Mesothelial cell of epicardium (in vitro differentiated cells): ENCODE data around the gene ARHGEF40. TPM values are rescaled to one million over a fixed set of nuclear protein-coding genes. Genes with fewer than 3 reads are reported as not detected.

ENCODE experiments used
- DNase-seq, 2 experiments: peaks; one replicate each; pipeline ENCODE4 v3.0.0; 2021; ENCODE audit warnings: low spot score in 2 of 2; ENCODE audit not compliant: unreplicated experiment in 2 of 2
- H3K27ac Mint-ChIP-seq: 2 replicates; pipeline ENCODE4 v1.8.0; 2021; ENCODE audit warnings: mixed read lengths
- H3K27me3 Mint-ChIP-seq: 2 replicates; pipeline ENCODE4 v1.8.0; 2021; ENCODE audit warnings: low read depth, mixed read lengths
- H3K36me3 Mint-ChIP-seq: 2 replicates; pipeline ENCODE4 v1.8.0; 2021; ENCODE audit warnings: mixed read lengths
- H3K4me1 Mint-ChIP-seq: 2 replicates; pipeline ENCODE4 v1.8.0; 2021; ENCODE audit warnings: mixed read lengths
- H3K4me3 Mint-ChIP-seq: 2 replicates; pipeline ENCODE4 v1.8.0; 2021; ENCODE audit warnings: mild to moderate bottlenecking, moderate library complexity, mixed read lengths
- H3K9me3 Mint-ChIP-seq: 2 replicates; pipeline ENCODE4 v1.8.0; 2021; ENCODE audit warnings: mixed read lengths
- CTCF ChIP-seq: fragments of 200-600 bp; sonication (generic); IDR thresholded peaks from one replicate; pipeline ENCODE4 v1.5.0; 2021; ENCODE audit warnings: antibody characterized with exemption; ENCODE audit not compliant: unreplicated experiment
- total RNA-seq: library from RNA; stranded (reverse); gene quantifications from 3 replicates; pipeline ENCODE4 v1.2.1, GENCODE V29; 2021

ARHGEF40 gene
- total RNA-seq, 1 donor from 2014 or later = 96.2 TPM

- no peak for DNase-seq
- Mint-ChIP-seq H3K27me3 (peaks cover 7% of the 10 kb centered on the region), H3K4me1 (peaks cover 31% of the 10 kb centered on the region), H3K4me3 (peak overlapping the region; percentile 87), H3K36me3 (peaks cover 26% of the 10 kb centered on the region), H3K9me3 (no peaks in the 10 kb centered on the region), H3K27ac (peak overlapping the region; percentile 93)
- TF ChIP-seq CTCF = no peak
Measured at GRCh38 chr14:21072781-21073339, 2.8 kb downstream of the ARHGEF40 start.

- DNase-seq = no peak
- no peak for TF ChIP-seq CTCF
- no peak overlapping the region for H3K4me3 Mint-ChIP-seq
- no peaks in the 10 kb centered on the region for H3K9me3 Mint-ChIP-seq
- peaks cover 26% of the 10 kb centered on the region for H3K36me3 Mint-ChIP-seq
- H3K4me1 Mint-ChIP-seq = peaks cover 24% of the 10 kb centered on the region
- H3K27ac Mint-ChIP-seq = no peak overlapping the region
- peaks cover 2% of the 10 kb centered on the region for H3K27me3 Mint-ChIP-seq
Measured at GRCh38 chr14:21073921-21074320, 3.8 kb downstream of the ARHGEF40 start.

- DNase-seq = no peak
- no peak overlapping the region for H3K4me3 Mint-ChIP-seq
- no peaks in the 10 kb centered on the region for H3K27me3 Mint-ChIP-seq
- no peaks in the 10 kb centered on the region for H3K9me3 Mint-ChIP-seq
- H3K4me1 Mint-ChIP-seq = peaks cover 18% of the 10 kb centered on the region
- H3K36me3 Mint-ChIP-seq = peaks cover 26% of the 10 kb centered on the region
- TF ChIP-seq CTCF = no peak
- no peak overlapping the region for H3K27ac Mint-ChIP-seq
Measured at GRCh38 chr14:21074398-21075272, 4.5 kb downstream of the ARHGEF40 start.

GRCh38 chr14:21075719-21076437, 5.8 kb downstream of the ARHGEF40 start:
- Mint-ChIP-seq H3K9me3 (no peaks in the 10 kb centered on the region), H3K36me3 (peaks cover 31% of the 10 kb centered on the region), H3K27me3 (no peaks in the 10 kb centered on the region), H3K4me1 (peaks cover 18% of the 10 kb centered on the region), H3K27ac (no peak overlapping the region), H3K4me3 (no peak overlapping the region)
- TF ChIP-seq CTCF = no peak
- no peak for DNase-seq

- H3K27ac Mint-ChIP-seq = no peak overlapping the region
- no peak overlapping the region for H3K4me3 Mint-ChIP-seq
- no peaks in the 10 kb centered on the region for H3K27me3 Mint-ChIP-seq
- no peak for DNase-seq
- peaks cover 6% of the 10 kb centered on the region for H3K4me1 Mint-ChIP-seq
- no peak for TF ChIP-seq CTCF
- no peaks in the 10 kb centered on the region for H3K9me3 Mint-ChIP-seq
- peaks cover 36% of the 10 kb centered on the region for H3K36me3 Mint-ChIP-seq
Measured at GRCh38 chr14:21077672-21078071, 7.6 kb downstream of the ARHGEF40 start.
